ENCODE data around the gene GLT8D1.
"Not testable (repeated sequence)": the region's sequence is repeated elsewhere in the genome, so short reads cannot be mapped to it uniquely, and the experiment has no call there.

GLT8D1 gene, protein sequence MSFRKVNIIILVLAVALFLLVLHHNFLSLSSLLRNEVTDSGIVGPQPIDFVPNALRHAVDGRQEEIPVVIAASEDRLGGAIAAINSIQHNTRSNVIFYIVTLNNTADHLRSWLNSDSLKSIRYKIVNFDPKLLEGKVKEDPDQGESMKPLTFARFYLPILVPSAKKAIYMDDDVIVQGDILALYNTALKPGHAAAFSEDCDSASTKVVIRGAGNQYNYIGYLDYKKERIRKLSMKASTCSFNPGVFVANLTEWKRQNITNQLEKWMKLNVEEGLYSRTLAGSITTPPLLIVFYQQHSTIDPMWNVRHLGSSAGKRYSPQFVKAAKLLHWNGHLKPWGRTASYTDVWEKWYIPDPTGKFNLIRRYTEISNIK

GRCh38 chr3:52705688-52706686 is at the start of gene GLT8D1, which contains the start of gene SPCS1:
Gene GLT8D1 (minus strand): TSS chr3:52705791. CDS start chr3:52700460, 5,331 bp downstream.
Gene SPCS1 (plus strand): TSS chr3:52706106. CDS start chr3:52706247, 141 bp downstream.
- DNase-seq = peak; percentile 83

DNA sequence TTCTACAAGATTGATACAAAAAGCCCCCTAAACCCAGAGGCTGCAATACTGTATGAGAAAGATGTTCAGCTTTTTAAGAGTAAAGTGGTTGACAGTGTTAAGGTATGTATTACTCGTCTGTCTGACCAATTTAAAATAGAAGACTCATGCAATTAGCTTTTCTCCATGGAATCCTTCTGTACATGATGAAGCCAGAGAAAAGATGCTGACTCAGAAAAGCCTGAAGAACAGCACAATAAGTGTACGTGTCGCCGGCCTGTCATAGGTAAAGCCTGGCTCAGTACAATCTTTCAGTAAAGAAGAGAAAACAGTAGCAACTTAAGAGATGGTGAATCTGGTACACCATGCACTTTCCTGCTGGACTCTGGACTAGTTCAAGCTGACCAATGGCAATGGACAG is 48.8 kb upstream of the GLT8D1 start:
- no peak for DNase-seq

DNA sequence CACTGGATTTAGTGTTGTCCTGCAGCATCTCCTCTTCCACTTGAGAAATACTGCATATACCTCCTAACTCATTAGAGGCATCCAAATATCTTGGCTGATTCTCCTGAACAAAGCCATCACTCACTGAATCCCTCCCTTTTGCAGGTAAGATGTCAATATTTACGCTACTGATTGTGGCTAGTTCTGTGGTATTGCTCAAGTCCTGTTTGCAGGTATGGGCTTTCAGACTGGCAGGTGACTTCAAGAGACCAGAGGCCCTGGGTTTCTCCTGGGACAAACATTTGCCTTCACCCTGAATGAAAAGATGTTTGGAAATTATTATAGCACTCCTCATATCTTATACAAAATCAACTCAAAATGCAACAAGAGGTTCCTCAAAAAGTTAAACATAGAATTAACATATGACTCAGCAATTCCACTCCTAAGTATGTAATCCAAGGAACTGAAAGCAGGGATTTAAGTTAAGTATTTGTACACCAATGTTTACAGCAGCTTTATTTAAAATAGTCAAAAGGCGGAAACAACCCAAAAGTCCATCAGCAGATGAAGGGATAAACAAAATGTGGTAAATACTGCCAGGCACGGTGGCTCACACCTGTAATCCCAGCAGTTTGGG is 46.6 kb upstream of the GLT8D1 start:
- peak; percentile 1 for DNase-seq

DNA sequence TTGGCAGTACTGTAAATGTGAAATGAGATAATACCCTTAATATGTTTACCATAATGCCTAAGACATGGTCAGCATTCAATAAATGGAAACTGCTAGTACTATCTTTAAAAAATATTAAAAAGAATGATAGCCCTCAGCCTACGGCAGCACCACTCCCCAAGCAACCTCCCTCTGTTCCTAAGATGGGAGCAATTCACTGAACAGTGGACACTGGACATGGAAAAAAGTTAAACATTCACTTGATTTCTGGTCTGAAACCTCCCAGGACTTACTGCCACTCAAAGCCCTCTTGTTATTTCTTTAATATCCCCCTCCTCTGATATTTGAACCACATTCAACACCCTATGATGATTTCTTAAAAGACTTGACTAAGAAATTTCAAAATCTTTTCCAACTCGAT is 38.1 kb upstream of the GLT8D1 start:
- DNase-seq = no peak

DNA sequence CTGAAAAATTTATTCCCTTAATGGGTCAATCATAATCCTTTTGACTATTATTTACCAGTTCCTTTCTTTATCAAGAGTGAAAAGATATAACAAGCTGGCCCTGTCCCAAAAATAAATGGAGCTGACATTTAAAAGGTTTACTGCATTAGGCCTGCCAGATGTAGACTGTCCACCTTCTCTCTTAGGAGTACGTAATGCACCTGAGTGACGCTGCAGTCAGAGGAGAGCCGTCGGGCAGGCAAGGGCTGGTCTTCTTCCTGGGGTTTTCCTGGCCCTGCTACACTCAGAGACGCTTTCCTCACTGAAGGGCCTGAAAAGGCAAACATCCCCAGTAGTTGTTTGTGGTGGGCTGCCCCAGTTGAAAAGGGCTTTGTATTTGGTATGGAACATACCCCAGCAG is 37.6 kb upstream of the GLT8D1 start:
- DNase-seq = no peak

- peak; percentile 24 for DNase-seq
Measured at GRCh38 chr3:52742418-52743041, 36.9 kb upstream of the GLT8D1 start.

DNA sequence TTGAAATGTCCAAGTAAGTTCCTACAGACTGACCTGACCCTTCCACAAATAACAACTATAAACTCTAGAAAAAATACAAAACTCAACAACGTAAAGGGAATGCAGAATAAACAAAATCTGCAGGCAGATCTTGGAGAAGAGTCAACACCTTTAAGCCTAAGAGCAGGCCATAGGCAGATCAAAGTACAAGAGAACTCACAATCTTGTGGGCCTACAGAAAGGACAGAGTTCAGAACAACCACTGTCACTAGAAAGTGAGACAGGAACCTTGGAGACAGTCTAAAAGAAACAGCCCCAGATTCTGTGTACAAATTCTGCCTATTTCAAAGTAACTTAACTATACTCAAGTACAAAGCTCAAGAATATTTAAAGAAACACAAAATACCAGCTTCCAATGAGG is 34.1 kb upstream of the GLT8D1 start:
- no peak for DNase-seq

- no peak for DNase-seq
Measured at GRCh38 chr3:52733256-52733891, 27.8 kb upstream of the GLT8D1 start.

DNA sequence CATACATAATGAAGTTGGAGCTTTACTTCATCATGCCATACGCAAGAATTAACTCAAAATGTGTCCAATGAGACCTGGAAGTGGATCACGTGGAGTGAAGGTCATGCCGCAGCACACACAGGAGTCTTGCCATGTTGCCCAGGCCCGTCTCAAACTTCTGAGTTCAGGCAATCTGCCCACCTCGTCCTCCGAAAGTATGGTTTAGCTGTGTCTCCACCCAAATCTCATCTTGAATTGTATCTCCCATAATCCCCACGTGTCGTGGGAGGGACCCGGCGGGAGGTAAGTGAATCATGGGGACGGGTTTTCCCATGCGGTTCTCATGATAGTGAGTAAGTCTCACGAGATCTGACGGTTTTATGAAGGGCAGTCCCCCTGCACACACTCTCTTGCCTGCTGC is 26.0 kb upstream of the GLT8D1 start:
- DNase-seq = no peak

DNA sequence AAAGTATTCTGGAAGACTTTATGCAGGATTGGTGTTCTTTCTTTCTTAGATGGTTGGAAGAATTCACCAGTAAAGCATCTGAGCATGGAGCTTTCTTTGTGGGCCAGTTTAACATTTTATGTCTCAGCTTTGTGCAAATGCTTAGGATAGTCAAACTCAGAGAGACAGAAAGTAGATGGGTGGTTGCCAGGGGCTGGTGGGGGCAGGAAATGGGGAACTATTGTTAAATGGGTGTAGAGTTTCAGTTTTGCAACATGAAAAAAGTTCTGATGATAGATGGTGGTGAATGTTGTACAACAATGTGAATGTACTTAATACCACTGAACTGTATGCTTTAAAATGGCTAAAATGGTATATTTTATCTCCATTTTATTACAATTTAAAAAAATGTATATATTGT is 25.1 kb upstream of the GLT8D1 start:
- DNase-seq = no peak

DNA sequence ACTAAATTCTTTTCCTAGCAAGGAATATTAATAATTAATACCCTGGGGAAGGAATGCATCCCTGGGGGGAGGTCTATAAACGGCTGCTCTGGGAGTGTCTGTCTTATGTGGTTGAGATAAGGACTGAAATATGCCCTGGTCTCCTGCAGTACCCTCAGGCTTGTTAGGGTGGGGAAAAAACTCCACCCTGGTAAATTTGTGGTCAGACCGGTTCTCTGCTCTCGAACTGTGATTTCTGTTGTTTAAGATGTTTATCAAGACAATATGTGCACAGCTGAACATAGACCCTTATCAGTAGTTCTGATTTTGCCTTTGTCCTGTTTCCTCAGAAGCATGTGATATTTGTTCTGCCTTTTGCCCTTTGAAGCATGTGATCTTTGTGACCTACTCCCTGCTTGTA is 23.2 kb upstream of the GLT8D1 start:
- not testable (repeated sequence) for DNase-seq

DNA sequence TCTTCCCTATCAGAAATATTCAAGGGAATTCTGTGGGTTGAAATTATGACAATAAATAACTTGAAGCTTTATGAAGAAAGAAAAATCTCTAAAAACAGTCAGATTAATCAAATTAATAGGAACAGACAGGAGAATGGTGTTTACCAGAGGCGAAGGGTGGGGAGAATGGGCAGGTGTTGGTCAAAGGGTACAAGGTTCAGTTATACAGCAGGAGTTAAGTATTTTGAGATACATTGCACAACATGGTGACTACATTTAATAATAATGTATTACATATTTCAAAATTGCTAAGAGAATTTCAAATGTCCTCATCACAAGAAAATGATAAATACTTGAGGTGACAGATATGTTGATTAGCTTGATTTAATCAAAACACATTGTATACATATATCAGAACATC is 18.9 kb upstream of the GLT8D1 start:
- DNase-seq = no peak

GRCh38 chr3:52723935-52724334 is 18.3 kb upstream of the GLT8D1 start:
- no peak for DNase-seq

DNA sequence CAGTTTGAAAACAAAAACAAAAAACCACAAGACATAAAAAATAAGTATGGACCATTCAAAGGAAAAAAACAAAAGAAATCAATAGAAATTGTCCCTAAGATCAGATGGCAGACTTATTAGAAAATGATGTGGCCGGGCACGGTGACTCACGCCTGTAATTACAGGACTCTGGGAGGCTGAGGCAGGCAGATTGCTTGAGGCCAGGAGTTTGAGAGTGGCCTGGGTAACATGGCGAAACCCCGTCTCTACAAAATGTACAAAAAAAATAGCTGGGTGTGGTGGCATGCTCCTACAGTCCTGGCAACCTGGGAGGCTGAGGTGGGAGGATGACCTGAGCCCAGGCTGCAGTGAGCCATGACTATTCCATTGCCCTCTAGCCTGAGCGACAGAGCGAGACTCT is 16.9 kb upstream of the GLT8D1 start:
- no peak for DNase-seq

GRCh38 chr3:52721730-52722008 is 16.1 kb upstream of the GLT8D1 start:
- DNase-seq = no peak

DNA sequence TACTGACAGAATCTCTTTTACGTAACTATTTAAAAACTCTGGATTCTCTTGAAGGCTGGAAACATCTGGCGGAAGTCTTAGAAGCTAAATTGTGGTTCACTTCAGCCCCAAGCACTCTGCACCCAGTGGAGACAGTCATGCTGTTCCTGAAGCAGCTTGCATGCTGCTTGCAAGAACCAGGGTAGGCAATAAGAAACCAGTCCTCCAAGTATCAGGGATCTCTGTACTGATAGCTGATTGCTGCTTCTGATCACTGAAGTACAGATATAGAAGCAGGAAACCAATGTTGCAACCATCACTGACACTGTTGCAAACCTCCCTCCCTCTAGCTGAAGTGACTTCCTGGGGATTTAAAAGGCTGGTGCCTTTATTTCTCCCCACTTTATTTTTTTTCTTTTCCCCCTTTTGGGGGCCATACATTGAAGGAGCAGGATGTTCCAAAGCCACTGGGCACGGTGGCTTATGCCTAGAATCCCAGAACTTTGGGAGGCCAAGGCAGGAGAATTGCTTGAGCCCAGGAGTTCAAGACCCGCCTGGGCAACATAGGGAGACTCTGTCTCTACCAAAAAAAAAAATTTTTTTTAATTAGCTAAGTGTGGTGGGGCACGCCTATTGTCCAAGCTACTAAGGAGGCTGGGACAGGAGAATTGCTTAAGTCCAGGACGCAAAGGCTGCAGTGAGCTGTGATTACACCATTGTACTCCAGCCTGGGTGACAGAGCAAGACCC is 15.6 kb upstream of the GLT8D1 start:
- DNase-seq = no peak

GRCh38 chr3:52719618-52720017 is 14.0 kb upstream of the GLT8D1 start:
- DNase-seq = no peak

DNA sequence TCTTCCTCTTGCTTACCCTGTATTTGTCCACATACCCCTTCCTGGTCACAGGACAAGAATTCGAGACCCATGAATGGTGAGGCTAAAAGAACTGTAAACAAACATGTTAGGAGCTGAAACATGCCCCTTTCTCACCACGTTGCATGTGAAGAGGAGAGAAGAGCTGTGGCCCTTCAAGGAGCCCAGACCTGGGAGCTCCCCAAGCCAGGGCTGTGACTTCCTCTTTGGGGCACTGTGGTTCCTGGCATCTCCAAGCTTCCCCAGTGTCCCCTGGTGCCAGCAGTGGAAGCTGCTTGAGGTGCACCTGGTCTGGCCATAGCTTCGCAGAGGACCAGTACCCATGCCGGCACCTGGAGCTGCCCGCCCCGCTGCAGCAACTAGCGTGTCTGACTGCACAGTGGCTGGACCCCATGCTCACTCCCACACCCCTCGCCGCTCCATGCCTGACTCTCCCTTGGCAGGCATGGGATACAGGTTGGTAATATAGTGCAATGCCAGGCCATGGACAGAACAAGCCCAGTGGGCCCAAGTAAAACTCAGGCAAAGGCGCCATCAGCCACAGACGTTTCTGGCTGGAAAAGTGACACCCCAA is 10.2 kb upstream of the GLT8D1 start:
- no peak for DNase-seq

GRCh38 chr3:52714335-52715302 is 9.0 kb upstream of the GLT8D1 start:
- no peak for DNase-seq
